Liver (tissue), 3 donors: ENCODE data around the gene DOK6.

ENCODE experiments used
- ATF3 ChIP-seq: IDR thresholded peaks from 2 replicates; pipeline ENCODE4 v1.6.1; 2016; ENCODE audit warnings: antibody characterized with exemption
- CTCF ChIP-seq: fragments of 150-350 bp; IDR thresholded peaks from 2 replicates; pipeline ENCODE4 v1.5.1; 2017; ENCODE audit warnings: improper control_type of control experiment, low read depth, low read length; ENCODE audit not compliant: missing input control
- JUND ChIP-seq, 2 donors: IDR thresholded peaks; 2 replicates each; pipeline ENCODE4 v1.6.1; 2016; ENCODE audit warnings: antibody characterized with exemption in 2 of 2
- MAX ChIP-seq: IDR thresholded peaks from 2 replicates; pipeline ENCODE4 v1.6.1; 2016; ENCODE audit warnings: antibody characterized with exemption
- RAD21 ChIP-seq, 2 donors: IDR thresholded peaks; 2 replicates each; pipeline ENCODE4 v1.6.1; 2016; ENCODE audit warnings: antibody characterized with exemption in 2 of 2, mild to moderate bottlenecking in 2 of 2
- REST ChIP-seq: IDR thresholded peaks from 2 replicates; pipeline ENCODE4 v1.6.1; 2016; ENCODE audit warnings: antibody characterized with exemption, mild to moderate bottlenecking
- YY1 ChIP-seq: IDR thresholded peaks from 2 replicates; pipeline ENCODE4 v1.6.1; 2016; ENCODE audit warnings: antibody characterized with exemption, mild to moderate bottlenecking
- donor health status: healthy.
- donor health status: healthy.

- TF ChIP-seq ATF3 (no peak), CTCF (no peak), RAD21 (IDR thresholded peaks at IDR 0.05) (no peak), YY1 (no peak), MAX (no peak), JUND (IDR thresholded peaks at IDR 0.05) (no peak), REST (no peak)
Observed at GRCh38 chr18:69531973-69532372, 131.3 kb downstream of the DOK6 start.
